ENCODE measurements around the gene OGDH. TPM values are rescaled to one million over a fixed set of nuclear protein-coding genes. Genes with fewer than 3 reads are reported as not detected.

OGDH gene
- total and polyA plus RNA-seq, 10 of the 15 experiments (the other 5 are each of a cell fraction or from before 2014, with no cell fraction given) = 4.1 to 103 (median 48.4) TPM

- in situ Hi-C loops (cut with MboI) = no loop called here
- Histone ChIP-seq H3K9ac (ENCODE audit: control insufficient read depth, insufficient read depth, low read length) (no peak overlapping the region), H3K27ac (ENCODE audit: control insufficient read depth, insufficient read depth) (no peak overlapping the region), H3K4me2 (ENCODE audit: control insufficient read depth, insufficient read depth) (no peak overlapping the region), H3K79me2 (ENCODE audit: control insufficient read depth, insufficient read depth, low read length) (no peaks in the 10 kb centered on the region), H2AFZ (ENCODE audit: control insufficient read depth, low read depth, low read length) (no peak overlapping the region), H3K4me1 (ENCODE audit: control insufficient read depth, insufficient read depth, low read length) (no peaks in the 10 kb centered on the region), H3K27me3 (replicated peaks in 1 of 2; ENCODE audit: control insufficient read depth in 2 of 2, insufficient read depth in 2 of 2, low read length in 1 of 2) (no peaks in the 10 kb centered on the region), H3K9me3 (replicated peaks; ENCODE audit: control insufficient read depth, insufficient read depth, low read length) (no peaks in the 10 kb centered on the region), H3K4me3 (no peak overlapping the region), H4K20me1 (ENCODE audit: control insufficient read depth, insufficient read depth) (no peaks in the 10 kb centered on the region), H3K36me3 (ENCODE audit: control insufficient read depth in 2 of 2, insufficient read depth in 2 of 2, low read length in 1 of 2) (peaks cover 13 to 28% of the 10 kb centered on the region in 2 experiments)
- intact Hi-C loops (cut with micrococcal nuclease; ENCODE audit: unreplicated experiment) = no loop called here
- FAIRE-seq (no peak), DNase-seq (ENCODE audit: low read depth, low spot score) (no peak), ATAC-seq (no peak)
- SMC1A ChIA-PET (ENCODE audit: uncharacterized antibody, unreplicated experiment) = no interaction called here
- POLR2A ChIA-PET = interaction anchor here (0.6 kb wide), 2 partner anchors 68 to 289 kb away, joined by 3 to 5 read pairs; no protein-coding TSS in a partner anchor
- 97% methylated on average over 7 of the region's 7 CpGs for WGBS (ENCODE audit: insufficient coverage, insufficient replicate concordance, low lambda C conversion rate, missing lambda C conversion rate)
- no TSS peak for BruUV-seq (replicated peaks)
- CTCF ChIA-PET = interaction anchor here (0.6 kb wide), 1 partner anchor 112 kb away, joined by 3 read pairs; no protein-coding TSS in a partner anchor
- no peak for TF ChIP-seq GATAD2B (conservative IDR thresholded peaks at IDR 0.05; ENCODE audit: low read depth)
- no peak for TF ChIP-seq ZNF687 (IDR thresholded peaks at IDR 0.05)
- no peak for TF ChIP-seq RCOR1 (conservative IDR thresholded peaks at IDR 0.05; ENCODE audit: low read depth, low read length)
- TF ChIP-seq YY1 (IDR thresholded peaks at IDR 0.05; ENCODE audit: low read depth, low read length) = no peak
- TF ChIP-seq CREB1 (IDR thresholded peaks at IDR 0.05; ENCODE audit: low read depth) = no peak
- no peak for TF ChIP-seq ELK1 (IDR thresholded peaks at IDR 0.05; ENCODE audit: low read depth, low read length)
- no peak for TF ChIP-seq CHD2 (IDR thresholded peaks at IDR 0.05; ENCODE audit: borderline replicate concordance, low read depth, low read length)
- no peak for TF ChIP-seq TAF1 (IDR thresholded peaks at IDR 0.05; ENCODE audit: borderline replicate concordance, low read depth, low read length)
- no peak for TF ChIP-seq EZH2 (IDR thresholded peaks at IDR 0.05; ENCODE audit: borderline replicate concordance, control insufficient read depth, low read depth, low read length)
- no peak for TF ChIP-seq CREM (IDR thresholded peaks at IDR 0.05; ENCODE audit: low read depth)
- TF ChIP-seq LARP7 (IDR thresholded peaks at IDR 0.05) = no peak
- no peak for TF ChIP-seq MEF2B (IDR thresholded peaks at IDR 0.05; ENCODE audit: partially characterized antibody, poor library complexity, severe bottlenecking)
- RAD21 ChIA-PET (ENCODE audit: unreplicated experiment) = no interaction called here
These were observed 68.0 kb downstream of the OGDH start for GRCh38 chr7:44674381-44674780.
